ENCODE data around the gene MRPL28. TPM values are rescaled to one million over a fixed set of nuclear protein-coding genes. Genes with fewer than 3 reads are reported as not detected.
"Not testable (repeated sequence)": the region's sequence is repeated elsewhere in the genome, so short reads cannot be mapped to it uniquely, and the experiment has no call there.

MRPL28 gene
- total and polyA plus RNA-seq, 8 donors: 39.6 to 59.4 (median 46.8) TPM

DNA sequence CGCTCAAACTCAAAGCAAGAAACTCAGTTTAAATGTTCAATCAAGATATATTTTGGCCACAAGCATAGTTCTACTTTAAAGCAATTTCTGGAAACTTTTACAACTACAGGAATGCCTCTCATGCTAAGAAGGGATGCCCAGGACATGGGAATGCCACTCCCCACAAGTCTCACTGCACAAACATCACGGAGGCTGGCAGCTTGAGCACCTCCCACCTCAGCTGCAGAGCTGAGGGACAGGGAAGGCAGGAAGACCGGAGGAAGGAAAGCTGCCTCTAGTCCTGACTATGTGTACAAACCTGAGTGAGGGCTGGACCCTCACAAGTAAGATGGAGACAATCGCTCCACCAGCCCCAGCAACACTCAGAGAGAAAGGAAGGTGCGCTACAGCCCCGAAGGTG is 23.1 kb downstream of the MRPL28 start:
- Histone ChIP-seq H3K4me1 (peaks cover 0 to 63% of the 10 kb centered on the region in 2 donors), H3K27ac (no peak overlapping the region), H3K9me3 (no peaks in the 10 kb centered on the region), H3K36me3 (peaks cover 0 to 31% of the 10 kb centered on the region in 2 donors), H3K27me3 (no peaks in the 10 kb centered on the region), H3K4me3 (no peak overlapping the region)
- no peak for DNase-seq
- intact Hi-C loops (cut with DNase I): no loop called here
- no peak for ATAC-seq
- TF ChIP-seq, protein P1, sequence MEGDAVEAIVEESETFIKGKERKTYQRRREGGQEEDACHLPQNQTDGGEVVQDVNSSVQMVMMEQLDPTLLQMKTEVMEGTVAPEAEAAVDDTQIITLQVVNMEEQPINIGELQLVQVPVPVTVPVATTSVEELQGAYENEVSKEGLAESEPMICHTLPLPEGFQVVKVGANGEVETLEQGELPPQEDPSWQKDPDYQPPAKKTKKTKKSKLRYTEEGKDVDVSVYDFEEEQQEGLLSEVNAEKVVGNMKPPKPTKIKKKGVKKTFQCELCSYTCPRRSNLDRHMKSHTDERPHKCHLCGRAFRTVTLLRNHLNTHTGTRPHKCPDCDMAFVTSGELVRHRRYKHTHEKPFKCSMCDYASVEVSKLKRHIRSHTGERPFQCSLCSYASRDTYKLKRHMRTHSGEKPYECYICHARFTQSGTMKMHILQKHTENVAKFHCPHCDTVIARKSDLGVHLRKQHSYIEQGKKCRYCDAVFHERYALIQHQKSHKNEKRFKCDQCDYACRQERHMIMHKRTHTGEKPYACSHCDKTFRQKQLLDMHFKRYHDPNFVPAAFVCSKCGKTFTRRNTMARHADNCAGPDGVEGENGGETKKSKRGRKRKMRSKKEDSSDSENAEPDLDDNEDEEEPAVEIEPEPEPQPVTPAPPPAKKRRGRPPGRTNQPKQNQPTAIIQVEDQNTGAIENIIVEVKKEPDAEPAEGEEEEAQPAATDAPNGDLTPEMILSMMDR (IDR thresholded peaks at IDR 0.05): no peak

DNA sequence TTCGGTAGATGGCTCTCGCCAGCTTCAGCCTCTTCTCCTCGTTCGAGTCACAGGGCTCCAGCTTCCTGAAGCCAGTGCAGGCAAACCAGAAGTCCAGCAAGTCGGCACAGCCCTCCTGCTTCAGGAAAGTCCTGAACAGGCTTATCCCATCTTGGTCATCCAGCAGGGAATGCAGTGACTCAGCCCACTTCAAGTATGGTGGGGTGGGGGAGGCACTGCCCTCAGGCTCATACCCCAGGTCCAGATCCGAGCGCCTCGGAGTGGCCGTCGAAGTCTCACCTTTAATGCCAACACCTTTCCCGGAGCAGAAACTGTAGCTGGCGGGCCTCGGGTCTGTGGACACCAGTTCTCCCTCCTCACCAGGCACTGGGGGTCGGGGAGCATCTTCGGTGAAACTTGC is 23.8 kb downstream of the MRPL28 start:
- intact Hi-C loops (cut with DNase I): no loop called here
- H3K36me3 ChIP-seq: peaks cover 0 to 31% of the 10 kb centered on the region in 2 donors
- TF ChIP-seq, protein P1 (IDR thresholded peaks at IDR 0.05): no peak

DNA sequence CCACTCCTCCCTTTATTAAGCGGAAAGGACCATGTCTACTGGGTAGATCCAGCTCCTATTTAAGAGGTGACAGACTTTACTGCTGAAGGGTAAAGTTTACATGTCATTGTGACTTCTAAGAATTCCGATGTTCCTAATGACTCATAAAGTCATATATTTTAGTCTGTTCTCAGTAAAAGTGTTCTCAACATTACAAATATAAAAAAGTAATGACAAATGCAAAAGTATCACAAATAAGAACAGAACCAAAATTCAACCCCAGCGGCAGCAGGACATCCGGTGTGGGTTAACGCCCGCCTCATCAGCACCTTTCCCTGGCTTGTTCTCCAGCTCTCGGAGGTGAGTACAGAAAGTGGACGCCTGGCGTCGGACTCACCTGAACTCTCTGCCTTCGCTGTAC is 24.6 kb downstream of the MRPL28 start:
- ATAC-seq: no peak
- intact Hi-C loops (cut with DNase I): no loop called here
- DNase-seq: no peak

More for the DNA sequence above, 23.8 kb downstream of the MRPL28 start:
- ATAC-seq: peak; percentile 69
- Histone ChIP-seq H3K4me3 (no peak overlapping the region), H3K27ac (no peak overlapping the region), H3K4me1 (peaks cover 0 to 60% of the 10 kb centered on the region in 2 donors), H3K9me3 (no peaks in the 10 kb centered on the region), H3K27me3 (no peaks in the 10 kb centered on the region)
- DNase-seq: peak in 1 of 4 donors; percentile 67

GRCh38 chr16:342455-343213 is 27.7 kb downstream of the MRPL28 start:
- no peaks in the 10 kb centered on the region for H3K9me3 ChIP-seq
- no peak overlapping the region for H3K4me3 ChIP-seq
- TF ChIP-seq, protein P1 (IDR thresholded peaks at IDR 0.05): no peak
- intact Hi-C loops (cut with DNase I): no loop called here
- ATAC-seq (no peak), DNase-seq (no peak)
- H3K27me3 ChIP-seq: no peaks in the 10 kb centered on the region
- peaks cover 0 to 60% of the 10 kb centered on the region in 2 donors for H3K4me1 ChIP-seq
- H3K36me3 ChIP-seq: peaks cover 0 to 31% of the 10 kb centered on the region in 2 donors
- H3K27ac ChIP-seq: no peak overlapping the region

More for the DNA sequence above, 24.6 kb downstream of the MRPL28 start:
- no peaks in the 10 kb centered on the region for H3K27me3 ChIP-seq
- H3K27ac ChIP-seq: no peak overlapping the region
- H3K4me1 ChIP-seq: peaks cover 0 to 54% of the 10 kb centered on the region in 2 donors
- peaks cover 0 to 31% of the 10 kb centered on the region in 2 donors for H3K36me3 ChIP-seq
- no peak overlapping the region for H3K4me3 ChIP-seq
- no peaks in the 10 kb centered on the region for H3K9me3 ChIP-seq
- TF ChIP-seq, protein P1 (IDR thresholded peaks at IDR 0.05): no peak

GRCh38 chr16:341974-342336 is 28.4 kb downstream of the MRPL28 start:
- intact Hi-C loops (cut with DNase I); DNase-seq; ATAC-seq: not testable (repeated sequence)

GRCh38 chr16:341095-341973 is 29.0 kb downstream of the MRPL28 start:
- H3K9me3 ChIP-seq; DNase-seq; H3K27me3 ChIP-seq; H3K27ac ChIP-seq; ATAC-seq; intact Hi-C loops (cut with DNase I); H3K4me3 ChIP-seq: not testable (repeated sequence)
- Histone ChIP-seq H3K36me3 (peaks cover 0 to 25% of the 10 kb centered on the region in 2 donors), H3K4me1 (peaks cover 0 to 66% of the 10 kb centered on the region in 2 donors)

More at GRCh38 chr16:341974-342336, 28.4 kb downstream of the MRPL28 start:
- Histone ChIP-seq H3K36me3 (peaks cover 0 to 31% of the 10 kb centered on the region in 2 donors), H3K4me1 (peaks cover 0 to 66% of the 10 kb centered on the region in 2 donors)
- not testable (repeated sequence) for H3K27me3 ChIP-seq, H3K9me3 ChIP-seq, H3K27ac ChIP-seq, H3K4me3 ChIP-seq
